GM12892 (cell line): ENCODE data around the gene PAQR8.

Source experiments
- POLR2A ChIP-seq: IDR thresholded peaks from 2 replicates; pipeline ENCODE4 v1.6.1; 2011; ENCODE audit warnings: low read depth, low read length, control low read depth
- POLR2AphosphoS5 ChIP-seq: IDR thresholded peaks from 2 replicates; pipeline ENCODE4 v1.6.1; 2011; ENCODE audit warnings: low read depth, low read length, control low read depth
- TAF1 ChIP-seq: IDR thresholded peaks from 2 replicates; pipeline ENCODE4 v1.6.1; 2011; ENCODE audit warnings: low read depth, mild to moderate bottlenecking, control low read depth, low read length, borderline replicate concordance

DNA sequence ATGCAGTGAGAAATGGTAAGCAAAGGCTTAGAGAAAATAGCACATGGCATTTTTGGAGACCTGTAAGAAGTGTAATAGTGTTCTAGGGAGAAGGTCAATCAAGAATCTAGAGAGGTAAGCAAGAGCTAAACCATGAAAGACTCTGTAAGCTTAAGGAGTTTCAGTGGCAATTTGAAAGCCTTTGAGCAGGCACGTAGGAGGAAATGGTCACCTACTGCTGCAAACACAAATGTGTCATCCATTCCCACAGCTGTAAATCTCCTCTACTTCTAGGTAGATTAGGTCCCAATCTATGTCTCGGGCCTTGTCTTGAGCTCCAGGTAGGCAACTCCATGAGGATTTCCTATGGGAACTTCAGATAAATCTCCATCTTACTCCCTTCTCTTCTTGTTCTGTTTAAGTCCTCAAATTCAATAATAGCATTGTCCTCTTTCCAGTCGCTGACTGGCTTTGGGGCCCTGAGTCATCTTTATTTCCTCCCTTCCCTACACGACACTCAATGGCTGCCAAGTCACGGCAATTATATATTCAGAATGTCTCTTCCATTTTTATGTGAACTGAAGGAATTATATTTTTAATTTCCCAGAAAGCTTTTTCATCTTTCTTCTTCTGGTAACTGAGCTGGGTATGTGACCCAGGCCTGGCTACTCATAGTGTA lies 24.2 kb upstream of the PAQR8 start:
- TF ChIP-seq POLR2A (no peak), POLR2AphosphoS5 (no peak), TAF1 (no peak)
